Measurements from ENCODE around the gene SLIT3. TPM values are rescaled to one million over a fixed set of nuclear protein-coding genes. Genes with fewer than 3 reads are reported as not detected.

Gene SLIT3
- total and polyA plus RNA-seq, 2 experiments from 2014 or later, result 58.4 to 96.7 TPM

DNA sequence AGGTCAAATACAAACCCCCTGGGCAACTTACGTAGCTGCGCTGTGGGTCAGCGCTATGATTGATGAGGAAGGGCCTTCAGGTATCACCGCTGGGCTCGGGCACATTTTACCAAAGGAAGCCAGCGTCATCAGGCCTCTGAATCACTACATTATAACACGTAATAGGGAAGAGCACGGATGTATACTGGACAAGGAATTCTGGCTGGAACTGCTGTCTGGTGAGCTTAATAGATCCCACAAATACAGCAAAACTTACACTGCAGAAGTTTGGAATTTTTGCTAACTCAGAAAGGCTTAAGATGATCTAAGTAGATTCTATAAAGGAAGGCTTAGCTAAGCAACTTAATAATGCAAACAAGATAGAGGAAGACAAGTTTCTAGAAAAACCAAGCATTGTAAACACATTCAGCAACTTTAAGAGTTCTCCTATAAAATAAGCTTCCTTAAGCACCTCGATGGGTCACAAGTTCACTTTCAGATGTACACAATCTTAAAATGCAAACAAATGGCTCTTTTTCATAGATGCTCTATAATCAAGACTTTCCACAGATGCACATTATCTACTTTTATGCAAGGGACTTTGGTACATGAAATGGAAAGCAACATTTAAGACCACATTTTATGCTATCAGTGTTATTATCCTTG, 361.7 kb downstream of the SLIT3 start:
- Histone ChIP-seq H3K9me3 (ENCODE audit: low read depth) (no peaks in the 10 kb centered on the region), H3K9me2 (replicated peaks; ENCODE audit: insufficient read depth) (no peaks in the 10 kb centered on the region), H3K27me3 (no peaks in the 10 kb centered on the region), H3K36me3 (replicated peaks; ENCODE audit: insufficient read depth, low read depth) (no peaks in the 10 kb centered on the region), H3K4me1 (ENCODE audit: insufficient read depth) (peaks cover 29% of the 10 kb centered on the region), H3K79me2 (no peaks in the 10 kb centered on the region), H3K4me2 (peak overlapping the region; percentile 4), H3K4me3 (no peak overlapping the region), H3K27ac (peak overlapping the region; percentile 79), H4K20me1 (ENCODE audit: insufficient read depth, poor library complexity, severe bottlenecking) (no peaks in the 10 kb centered on the region), H2AFZ (no peak overlapping the region)
- TF ChIP-seq EZH2phosphoT487 (IDR thresholded peaks at IDR 0.05; ENCODE audit: low read depth, severe bottlenecking, unreplicated experiment) (no peak), EZH2 (IDR thresholded peaks at IDR 0.05; ENCODE audit: borderline replicate concordance) (no peak)
- TF ChIP-seq, protein P1, sequence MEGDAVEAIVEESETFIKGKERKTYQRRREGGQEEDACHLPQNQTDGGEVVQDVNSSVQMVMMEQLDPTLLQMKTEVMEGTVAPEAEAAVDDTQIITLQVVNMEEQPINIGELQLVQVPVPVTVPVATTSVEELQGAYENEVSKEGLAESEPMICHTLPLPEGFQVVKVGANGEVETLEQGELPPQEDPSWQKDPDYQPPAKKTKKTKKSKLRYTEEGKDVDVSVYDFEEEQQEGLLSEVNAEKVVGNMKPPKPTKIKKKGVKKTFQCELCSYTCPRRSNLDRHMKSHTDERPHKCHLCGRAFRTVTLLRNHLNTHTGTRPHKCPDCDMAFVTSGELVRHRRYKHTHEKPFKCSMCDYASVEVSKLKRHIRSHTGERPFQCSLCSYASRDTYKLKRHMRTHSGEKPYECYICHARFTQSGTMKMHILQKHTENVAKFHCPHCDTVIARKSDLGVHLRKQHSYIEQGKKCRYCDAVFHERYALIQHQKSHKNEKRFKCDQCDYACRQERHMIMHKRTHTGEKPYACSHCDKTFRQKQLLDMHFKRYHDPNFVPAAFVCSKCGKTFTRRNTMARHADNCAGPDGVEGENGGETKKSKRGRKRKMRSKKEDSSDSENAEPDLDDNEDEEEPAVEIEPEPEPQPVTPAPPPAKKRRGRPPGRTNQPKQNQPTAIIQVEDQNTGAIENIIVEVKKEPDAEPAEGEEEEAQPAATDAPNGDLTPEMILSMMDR (IDR thresholded peaks at IDR 0.05; ENCODE audit: poor library complexity), result no peak
- WGBS (ENCODE audit: low lambda C conversion rate, missing lambda C conversion rate), result 47% methylated on average over 9 of the region's 9 CpGs
- DNase-seq (ENCODE audit: low spot score), result peak; percentile 61

DNA sequence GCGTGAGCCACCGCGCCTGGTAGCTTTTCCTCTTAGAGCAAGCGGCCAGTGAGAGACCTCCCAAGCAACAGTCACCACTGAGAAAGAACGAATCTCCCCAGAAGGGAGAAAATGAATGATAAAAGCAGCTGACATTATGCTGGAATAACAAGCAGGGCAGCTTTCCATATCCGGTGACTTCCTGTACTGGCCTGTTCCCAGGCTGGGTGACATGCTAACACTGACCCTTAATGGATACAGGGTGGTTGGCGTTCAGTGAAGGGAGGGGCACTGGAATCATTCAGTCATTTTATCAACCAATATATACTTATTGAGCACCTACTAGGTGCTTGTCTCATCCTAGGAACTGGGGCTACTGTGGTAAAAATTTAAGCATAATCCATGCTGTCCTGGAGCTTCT, 364.4 kb downstream of the SLIT3 start:
- Histone ChIP-seq H3K27ac (no peak overlapping the region), H3K9me3 (ENCODE audit: low read depth) (no peaks in the 10 kb centered on the region), H3K4me2 (no peak overlapping the region), H3K9me2 (replicated peaks; ENCODE audit: insufficient read depth) (no peaks in the 10 kb centered on the region), H3K4me1 (ENCODE audit: insufficient read depth) (peaks cover 27% of the 10 kb centered on the region), H4K20me1 (ENCODE audit: insufficient read depth, poor library complexity, severe bottlenecking) (no peaks in the 10 kb centered on the region), H3K36me3 (replicated peaks; ENCODE audit: insufficient read depth, low read depth) (no peaks in the 10 kb centered on the region), H3K4me3 (no peak overlapping the region), H3K27me3 (no peaks in the 10 kb centered on the region), H2AFZ (no peak overlapping the region), H3K79me2 (no peaks in the 10 kb centered on the region)
- WGBS (ENCODE audit: low lambda C conversion rate, missing lambda C conversion rate), result 94% methylated on average over 7 of the region's 7 CpGs
- DNase-seq (ENCODE audit: low spot score), result no peak
- TF ChIP-seq EZH2 (IDR thresholded peaks at IDR 0.05; ENCODE audit: borderline replicate concordance) (no peak), EZH2phosphoT487 (IDR thresholded peaks at IDR 0.05; ENCODE audit: low read depth, severe bottlenecking, unreplicated experiment) (no peak)
- TF ChIP-seq, protein P1 (IDR thresholded peaks at IDR 0.05; ENCODE audit: poor library complexity), result no peak

DNA sequence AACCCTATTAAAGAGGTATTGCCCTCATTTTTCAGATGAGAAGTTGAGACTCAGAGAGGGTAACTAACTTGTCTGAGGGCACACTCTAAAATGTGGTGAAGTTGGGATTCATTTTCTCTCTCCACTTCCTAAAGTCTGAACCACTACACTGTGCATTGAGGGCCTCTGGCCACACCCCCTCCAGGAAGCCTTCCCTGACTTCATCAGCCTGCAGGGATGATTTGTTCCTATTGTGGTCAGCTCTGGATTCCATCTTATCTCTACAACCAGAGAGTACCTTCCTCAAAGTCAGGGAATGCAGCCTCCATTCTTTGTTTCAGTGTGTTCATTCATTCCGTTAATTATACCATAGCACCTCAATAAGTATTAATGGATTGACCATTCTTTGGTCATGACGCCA, 365.8 kb downstream of the SLIT3 start:
- no peaks in the 10 kb centered on the region for H3K27me3 ChIP-seq
- no peaks in the 10 kb centered on the region for H4K20me1 ChIP-seq (ENCODE audit: insufficient read depth, poor library complexity, severe bottlenecking)
- DNase-seq (ENCODE audit: low spot score), result no peak
- no peaks in the 10 kb centered on the region for H3K9me2 ChIP-seq (replicated peaks; ENCODE audit: insufficient read depth)
- WGBS (ENCODE audit: low lambda C conversion rate, missing lambda C conversion rate), result 75% methylated on average over 2 of the region's 2 CpGs
- no peaks in the 10 kb centered on the region for H3K79me2 ChIP-seq
- TF ChIP-seq EZH2phosphoT487 (IDR thresholded peaks at IDR 0.05; ENCODE audit: low read depth, severe bottlenecking, unreplicated experiment) (no peak), EZH2 (IDR thresholded peaks at IDR 0.05; ENCODE audit: borderline replicate concordance) (no peak)
- TF ChIP-seq, protein P1 (IDR thresholded peaks at IDR 0.05; ENCODE audit: poor library complexity), result no peak
- no peaks in the 10 kb centered on the region for H3K9me3 ChIP-seq (ENCODE audit: low read depth)
- H3K4me2 ChIP-seq, result no peak overlapping the region
- H3K4me1 ChIP-seq (ENCODE audit: insufficient read depth), result peaks cover 17% of the 10 kb centered on the region
- H3K4me3 ChIP-seq, result no peak overlapping the region
- no peak overlapping the region for H2AFZ ChIP-seq
- no peaks in the 10 kb centered on the region for H3K36me3 ChIP-seq (replicated peaks; ENCODE audit: insufficient read depth, low read depth)
- H3K27ac ChIP-seq, result peak overlapping the region; percentile 62
